ENCODE measurements around the gene SLC66A2.

DNA sequence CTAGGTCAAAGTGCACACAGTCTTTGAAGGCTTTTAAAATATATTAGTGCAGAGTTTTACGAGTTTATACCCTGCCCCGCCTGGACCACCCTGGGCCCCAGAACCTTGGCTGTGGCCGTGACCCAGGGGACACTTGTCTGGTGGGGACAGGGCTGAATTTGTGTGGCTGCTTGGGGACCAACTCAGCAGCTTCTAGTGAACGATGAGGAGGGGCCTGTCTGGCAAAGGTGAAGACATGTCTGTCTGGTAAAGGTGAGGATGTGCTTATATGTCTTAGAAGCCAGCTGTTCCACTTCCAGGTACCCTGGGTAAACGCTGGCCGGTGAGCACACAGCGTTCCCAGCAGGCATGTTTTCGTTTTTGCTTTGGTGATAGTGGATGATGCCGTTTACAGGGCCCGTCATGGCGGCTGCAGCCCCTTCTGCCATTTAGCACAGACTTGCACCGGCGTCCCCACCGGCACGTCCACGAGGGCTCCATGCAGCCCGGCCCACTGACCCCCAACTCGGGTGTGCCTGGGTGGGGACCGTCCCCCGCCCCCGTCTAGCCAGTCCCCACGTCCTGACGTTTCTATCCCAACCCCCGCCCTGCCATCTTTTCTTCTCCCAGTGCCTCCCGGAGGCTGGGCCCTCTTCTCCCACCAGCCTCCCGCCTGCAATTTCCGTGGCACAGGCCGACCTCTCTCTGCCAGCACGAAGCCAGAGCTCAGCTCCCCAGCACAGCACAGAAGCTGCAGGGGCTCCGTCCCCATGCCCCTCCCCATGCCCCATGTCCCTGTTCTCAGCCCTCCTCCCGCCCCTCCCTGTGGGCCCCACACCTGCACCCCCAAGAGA, 67.8 kb downstream of the SLC66A2 start:
- TF ChIP-seq, protein P1, sequence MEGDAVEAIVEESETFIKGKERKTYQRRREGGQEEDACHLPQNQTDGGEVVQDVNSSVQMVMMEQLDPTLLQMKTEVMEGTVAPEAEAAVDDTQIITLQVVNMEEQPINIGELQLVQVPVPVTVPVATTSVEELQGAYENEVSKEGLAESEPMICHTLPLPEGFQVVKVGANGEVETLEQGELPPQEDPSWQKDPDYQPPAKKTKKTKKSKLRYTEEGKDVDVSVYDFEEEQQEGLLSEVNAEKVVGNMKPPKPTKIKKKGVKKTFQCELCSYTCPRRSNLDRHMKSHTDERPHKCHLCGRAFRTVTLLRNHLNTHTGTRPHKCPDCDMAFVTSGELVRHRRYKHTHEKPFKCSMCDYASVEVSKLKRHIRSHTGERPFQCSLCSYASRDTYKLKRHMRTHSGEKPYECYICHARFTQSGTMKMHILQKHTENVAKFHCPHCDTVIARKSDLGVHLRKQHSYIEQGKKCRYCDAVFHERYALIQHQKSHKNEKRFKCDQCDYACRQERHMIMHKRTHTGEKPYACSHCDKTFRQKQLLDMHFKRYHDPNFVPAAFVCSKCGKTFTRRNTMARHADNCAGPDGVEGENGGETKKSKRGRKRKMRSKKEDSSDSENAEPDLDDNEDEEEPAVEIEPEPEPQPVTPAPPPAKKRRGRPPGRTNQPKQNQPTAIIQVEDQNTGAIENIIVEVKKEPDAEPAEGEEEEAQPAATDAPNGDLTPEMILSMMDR (IDR thresholded peaks at IDR 0.05): no peak
- TF ChIP-seq POLR2A (IDR thresholded peaks at IDR 0.05): no peak
